ENCODE results near the gene FOLH1. TPM values are rescaled to one million over a fixed set of nuclear protein-coding genes. Genes with fewer than 3 reads are reported as not detected.
"Not testable (repeated sequence)": the region's sequence is repeated elsewhere in the genome, so short reads cannot be mapped to it uniquely, and the experiment has no call there.

Gene FOLH1
- polyA plus RNA-seq, 3 donors, result not detected

- Histone ChIP-seq H3K9ac (ENCODE audit: insufficient read depth, low read length, poor library complexity, severe bottlenecking) (no peak overlapping the region), H3K27ac (ENCODE audit: low read depth in 1 of 2, low read length in 2 of 2) (no peak overlapping the region), H3K79me2 (ENCODE audit: insufficient read depth, low read length) (no peaks in the 10 kb centered on the region), H2AFZ (ENCODE audit: insufficient read depth, low read depth, low read length, poor library complexity, severe bottlenecking) (no peak overlapping the region), H3K27me3 (ENCODE audit: control insufficient read depth in 2 of 2, insufficient read depth in 2 of 2, low read length in 2 of 2) (no peaks in the 10 kb centered on the region), H3K4me1 (ENCODE audit: control insufficient read depth in 1 of 2, insufficient read depth in 2 of 2, low read length in 2 of 2) (peaks cover 3 to 4% of the 10 kb centered on the region in 2 donors), H3K36me3 (replicated peaks in 1 of 2; ENCODE audit: control insufficient read depth in 1 of 2, insufficient read depth in 2 of 2, low read length in 2 of 2) (no peaks in the 10 kb centered on the region), H3K9me3 (replicated peaks in 1 of 2; ENCODE audit: control insufficient read depth in 1 of 2, insufficient read depth in 1 of 2, low read length in 2 of 2) (no peaks in the 10 kb centered on the region), H4K20me1 (ENCODE audit: insufficient read depth, low read length) (no peaks in the 10 kb centered on the region), H3K4me2 (replicated peaks; ENCODE audit: extremely low read depth, low read length, poor library complexity, severe bottlenecking) (no peak overlapping the region), H3K4me3 (replicated peaks in 1 of 3; ENCODE audit: low read depth in 2 of 3, low read length in 3 of 3) (no peak overlapping the region)
- H3K27ac Mint-ChIP-seq, result no peak overlapping the region
- TF ChIP-seq, protein P1, sequence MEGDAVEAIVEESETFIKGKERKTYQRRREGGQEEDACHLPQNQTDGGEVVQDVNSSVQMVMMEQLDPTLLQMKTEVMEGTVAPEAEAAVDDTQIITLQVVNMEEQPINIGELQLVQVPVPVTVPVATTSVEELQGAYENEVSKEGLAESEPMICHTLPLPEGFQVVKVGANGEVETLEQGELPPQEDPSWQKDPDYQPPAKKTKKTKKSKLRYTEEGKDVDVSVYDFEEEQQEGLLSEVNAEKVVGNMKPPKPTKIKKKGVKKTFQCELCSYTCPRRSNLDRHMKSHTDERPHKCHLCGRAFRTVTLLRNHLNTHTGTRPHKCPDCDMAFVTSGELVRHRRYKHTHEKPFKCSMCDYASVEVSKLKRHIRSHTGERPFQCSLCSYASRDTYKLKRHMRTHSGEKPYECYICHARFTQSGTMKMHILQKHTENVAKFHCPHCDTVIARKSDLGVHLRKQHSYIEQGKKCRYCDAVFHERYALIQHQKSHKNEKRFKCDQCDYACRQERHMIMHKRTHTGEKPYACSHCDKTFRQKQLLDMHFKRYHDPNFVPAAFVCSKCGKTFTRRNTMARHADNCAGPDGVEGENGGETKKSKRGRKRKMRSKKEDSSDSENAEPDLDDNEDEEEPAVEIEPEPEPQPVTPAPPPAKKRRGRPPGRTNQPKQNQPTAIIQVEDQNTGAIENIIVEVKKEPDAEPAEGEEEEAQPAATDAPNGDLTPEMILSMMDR (IDR thresholded peaks at IDR 0.05), result no peak
- intact Hi-C loops (cut with micrococcal nuclease), result no loop called here
- H3K4me3 Mint-ChIP-seq, result no peak overlapping the region
- peaks cover 5% of the 10 kb centered on the region for H3K4me1 Mint-ChIP-seq
- peaks cover 0 to 2% (median 0%) of the 10 kb centered on the region in 7 donors for H3K9me3 Mint-ChIP-seq
- H3K36me3 Mint-ChIP-seq, result no peaks in the 10 kb centered on the region
- DNase-seq, result no peak
- H3K27me3 Mint-ChIP-seq (ENCODE audit: low read depth in 3 of 3), result peaks cover 1 to 8% (median 4%) of the 10 kb centered on the region in 3 donors
- no CpG with 5 or more reads among the region's 2 CpGs for WGBS (ENCODE audit: insufficient coverage)
Measured at GRCh38 chr11:49213026-49213560, 4.7 kb upstream of the FOLH1 start.

GRCh38 chr11:49206999-49207398 is 1.4 kb downstream of the FOLH1 start:
- intact Hi-C loops (cut with micrococcal nuclease); DNase-seq; H3K4me3 Mint-ChIP-seq; H3K27ac Mint-ChIP-seq; H3K4me2 ChIP-seq (replicated peaks; ENCODE audit: extremely low read depth, low read length, poor library complexity, severe bottlenecking); H3K4me1 ChIP-seq (ENCODE audit: control insufficient read depth in 1 of 2, insufficient read depth in 2 of 2, low read length in 2 of 2); H3K36me3 ChIP-seq (replicated peaks in 1 of 2; ENCODE audit: control insufficient read depth in 1 of 2, insufficient read depth in 2 of 2, low read length in 2 of 2); H3K79me2 ChIP-seq (ENCODE audit: insufficient read depth, low read length); H4K20me1 ChIP-seq (ENCODE audit: insufficient read depth, low read length); H3K4me3 ChIP-seq (replicated peaks in 1 of 3; ENCODE audit: low read depth in 2 of 3, low read length in 3 of 3); H3K36me3 Mint-ChIP-seq; H3K4me1 Mint-ChIP-seq; H3K27me3 ChIP-seq (ENCODE audit: control insufficient read depth in 2 of 2, insufficient read depth in 2 of 2, low read length in 2 of 2); H3K9me3 Mint-ChIP-seq; H3K9me3 ChIP-seq (replicated peaks in 1 of 2; ENCODE audit: control insufficient read depth in 1 of 2, insufficient read depth in 1 of 2, low read length in 2 of 2); H3K9ac ChIP-seq (ENCODE audit: insufficient read depth, low read length, poor library complexity, severe bottlenecking); H2AFZ ChIP-seq (ENCODE audit: insufficient read depth, low read depth, low read length, poor library complexity, severe bottlenecking); H3K27ac ChIP-seq (ENCODE audit: low read depth in 1 of 2, low read length in 2 of 2): not testable (repeated sequence)
- 79% methylated on average over 2 of the region's 6 CpGs for WGBS (ENCODE audit: insufficient coverage)
- peaks cover 3 to 12% (median 6%) of the 10 kb centered on the region in 3 donors for H3K27me3 Mint-ChIP-seq (ENCODE audit: low read depth in 3 of 3)
